ENCODE measurements around the gene ASGR1.

ASGR1 gene, protein sequence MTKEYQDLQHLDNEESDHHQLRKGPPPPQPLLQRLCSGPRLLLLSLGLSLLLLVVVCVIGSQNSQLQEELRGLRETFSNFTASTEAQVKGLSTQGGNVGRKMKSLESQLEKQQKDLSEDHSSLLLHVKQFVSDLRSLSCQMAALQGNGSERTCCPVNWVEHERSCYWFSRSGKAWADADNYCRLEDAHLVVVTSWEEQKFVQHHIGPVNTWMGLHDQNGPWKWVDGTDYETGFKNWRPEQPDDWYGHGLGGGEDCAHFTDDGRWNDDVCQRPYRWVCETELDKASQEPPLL

GRCh38 chr17:7179317-7180254 lies at the start of gene ASGR1:
Gene ASGR1, minus strand, starts transcription at chr17:7179370. Its CDS starts 807 bp downstream, at chr17:7178563.
- no peak for DNase-seq

DNA sequence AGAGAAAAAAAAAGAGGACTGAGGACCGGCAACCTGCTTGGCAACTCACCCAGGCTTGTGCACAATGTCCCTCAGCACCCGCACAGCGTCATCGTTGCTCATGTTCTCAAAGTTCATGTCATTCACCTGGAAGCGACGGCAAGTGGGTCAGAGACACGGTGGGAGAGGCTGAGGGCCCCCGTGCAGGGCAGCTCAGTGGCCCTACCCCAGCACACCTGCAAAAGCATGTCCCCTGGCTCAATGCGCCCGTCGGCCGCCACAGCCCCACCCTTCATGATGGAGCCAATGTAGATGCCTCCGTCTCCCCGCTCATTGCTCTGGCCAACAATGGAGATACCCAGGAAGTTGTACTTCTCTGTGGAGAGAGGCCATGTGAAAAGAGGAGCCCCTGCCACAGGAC lies 49.8 kb upstream of the ASGR1 start:
- no peak for DNase-seq

DNA sequence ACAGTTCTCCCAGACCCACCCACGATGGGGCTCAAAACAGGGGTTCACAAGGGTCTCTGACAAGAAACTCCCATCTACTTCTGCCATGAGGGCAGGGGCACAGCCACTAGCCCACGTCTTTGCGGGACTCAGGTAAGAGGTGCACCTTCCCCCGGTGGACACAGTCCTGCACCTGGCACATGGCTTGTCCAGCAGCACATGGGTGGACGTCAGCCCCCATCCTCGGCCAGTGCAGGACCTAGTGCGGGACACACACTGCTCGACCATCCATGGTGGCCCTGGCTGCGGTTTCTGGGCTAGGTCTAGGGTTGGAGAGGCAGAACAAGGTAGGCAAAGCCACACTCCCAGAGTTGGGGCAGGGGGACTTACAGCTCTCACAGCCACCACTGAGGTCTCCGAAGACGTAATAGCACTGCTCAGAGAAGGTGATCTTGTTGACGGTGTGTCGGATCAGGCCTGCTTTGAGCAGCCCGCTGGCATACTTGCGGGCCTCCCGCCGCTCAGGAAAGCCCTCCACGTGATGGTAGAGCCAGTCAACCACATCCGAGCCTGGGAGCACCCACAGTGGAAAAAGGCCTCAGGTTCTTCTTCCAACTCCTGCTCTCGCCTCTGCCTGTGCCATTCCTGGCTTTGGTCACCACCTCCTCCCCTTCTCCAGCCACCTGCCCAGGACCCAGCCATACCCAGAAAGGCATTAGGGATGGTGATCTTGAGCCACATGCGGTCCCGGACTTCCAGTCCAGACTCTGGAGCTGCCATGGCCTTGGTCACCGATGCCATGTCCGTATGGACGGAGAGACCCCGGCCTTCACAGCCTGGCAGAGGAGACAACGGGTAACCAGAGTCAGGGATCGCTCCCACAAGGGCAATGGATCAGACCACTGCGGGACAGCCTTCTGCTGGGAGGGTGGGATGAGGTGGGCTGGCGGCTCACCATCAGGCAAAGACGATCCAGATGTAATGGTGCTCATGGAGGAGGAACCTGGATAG lies 47.8 kb upstream of the ASGR1 start:
- no peak for DNase-seq

- no peak for DNase-seq
These were observed 46.7 kb upstream of the ASGR1 start for GRCh38 chr17:7225711-7226331.

GRCh38 chr17:7224661-7225111 lies 45.5 kb upstream of the ASGR1 start:
- DNase-seq, result no peak

- DNase-seq, result no peak
These were observed 44.9 kb upstream of the ASGR1 start for GRCh38 chr17:7224110-7224509.

DNA sequence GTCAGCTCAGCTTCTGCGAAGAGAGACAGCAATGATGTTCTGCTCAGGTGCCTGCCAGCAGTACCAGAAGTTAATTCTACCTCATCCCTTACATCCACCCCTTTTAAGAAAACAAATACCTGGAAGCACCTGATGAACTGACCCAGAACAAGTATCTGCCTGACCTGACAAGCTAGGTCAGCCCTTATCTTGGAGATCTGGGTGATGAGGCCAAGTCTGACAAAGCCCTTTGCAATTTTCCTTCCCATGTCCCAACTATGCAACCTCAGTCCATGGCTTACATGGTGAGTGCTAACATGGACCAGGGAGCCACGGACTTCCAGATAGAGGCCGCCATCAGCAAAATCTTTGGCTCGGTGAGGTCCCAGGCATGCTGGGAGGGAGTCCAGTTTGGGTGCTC lies 44.2 kb upstream of the ASGR1 start:
- DNase-seq, result no peak

GRCh38 chr17:7222972-7223292 lies 43.8 kb upstream of the ASGR1 start:
- no peak for DNase-seq

DNA sequence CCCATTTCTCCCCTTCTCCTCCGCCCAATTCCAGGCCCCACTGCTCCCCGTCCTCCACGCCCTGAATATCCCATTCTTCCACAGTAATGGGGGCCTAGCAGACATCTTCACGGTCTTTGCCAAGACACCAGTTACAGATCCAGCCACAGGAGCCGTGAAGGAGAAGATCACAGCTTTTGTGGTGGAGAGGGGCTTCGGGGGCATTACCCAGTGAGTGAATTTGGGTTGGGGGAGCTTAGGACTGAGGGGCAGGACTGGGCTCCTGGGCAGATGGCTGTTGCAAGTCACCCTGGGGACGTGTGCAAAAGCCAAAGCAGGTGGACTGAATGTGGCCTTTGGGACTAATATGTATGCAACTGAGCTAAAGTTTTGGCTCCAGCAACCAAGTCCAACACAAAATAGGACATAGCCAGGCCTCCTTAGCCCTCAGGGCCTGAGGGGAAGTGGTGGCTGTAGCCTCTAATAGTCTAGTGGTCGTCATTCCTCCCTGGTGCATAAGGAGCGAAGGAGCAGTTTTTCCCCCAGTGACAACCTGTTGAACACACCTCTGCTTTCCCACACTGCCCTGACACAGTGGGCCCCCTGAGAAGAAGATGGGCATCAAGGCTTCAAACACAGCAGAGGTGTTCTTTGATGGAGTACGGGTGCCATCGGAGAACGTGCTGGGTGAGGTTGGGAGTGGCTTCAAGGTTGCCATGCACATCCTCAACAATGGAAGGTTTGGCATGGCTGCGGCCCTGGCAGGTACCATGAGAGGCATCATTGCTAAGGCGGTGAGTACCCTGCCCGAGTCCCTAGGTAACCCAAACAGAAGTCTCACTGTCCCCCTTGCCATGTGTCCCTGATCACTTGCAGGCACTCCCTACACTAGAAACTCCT lies 43.2 kb upstream of the ASGR1 start:
- DNase-seq, result no peak

GRCh38 chr17:7221278-7222092 lies 42.3 kb upstream of the ASGR1 start:
- DNase-seq, result no peak

GRCh38 chr17:7220593-7221277 lies 41.6 kb upstream of the ASGR1 start:
- peak; percentile 3 to 21 for DNase-seq

GRCh38 chr17:7219812-7220592 lies 40.8 kb upstream of the ASGR1 start, which contains the start of the genes ACADVL and DLG4:
Gene ACADVL, plus strand, starts transcription at chr17:7219938. Its CDS starts 47 bp downstream, at chr17:7219985.
Gene DLG4, minus strand, starts transcription at chr17:7219836.
- no peak for DNase-seq

DNA sequence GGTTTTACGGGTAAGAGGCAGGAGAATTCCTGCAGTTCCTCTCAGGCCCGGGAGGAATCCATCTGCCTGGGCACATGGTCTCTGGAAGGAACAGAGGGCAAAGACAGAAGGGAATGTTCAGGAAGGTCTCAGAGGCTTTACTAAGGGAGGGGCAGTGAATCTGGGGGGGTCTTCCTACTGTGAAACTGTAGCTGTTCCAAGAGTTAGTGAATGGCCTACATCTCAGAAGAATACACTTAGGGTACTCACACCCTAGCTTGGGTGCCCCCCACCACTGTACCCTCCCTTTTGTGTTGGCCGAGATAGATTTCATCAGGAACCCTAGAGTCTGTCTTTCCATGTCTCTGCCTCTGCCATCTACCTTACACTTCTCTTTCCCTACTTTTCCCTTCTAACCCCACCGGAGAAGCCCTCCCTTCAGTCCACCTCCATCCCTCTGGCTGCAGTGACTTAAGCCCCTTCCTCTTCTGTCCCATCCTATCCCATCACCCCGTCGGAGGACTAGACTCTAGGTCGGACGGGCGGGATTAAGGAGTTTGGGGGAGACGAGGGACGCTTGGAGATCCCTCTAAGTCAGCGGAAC lies 40.1 kb upstream of the ASGR1 start:
- peak; percentile 30 to 35 for DNase-seq

DNA sequence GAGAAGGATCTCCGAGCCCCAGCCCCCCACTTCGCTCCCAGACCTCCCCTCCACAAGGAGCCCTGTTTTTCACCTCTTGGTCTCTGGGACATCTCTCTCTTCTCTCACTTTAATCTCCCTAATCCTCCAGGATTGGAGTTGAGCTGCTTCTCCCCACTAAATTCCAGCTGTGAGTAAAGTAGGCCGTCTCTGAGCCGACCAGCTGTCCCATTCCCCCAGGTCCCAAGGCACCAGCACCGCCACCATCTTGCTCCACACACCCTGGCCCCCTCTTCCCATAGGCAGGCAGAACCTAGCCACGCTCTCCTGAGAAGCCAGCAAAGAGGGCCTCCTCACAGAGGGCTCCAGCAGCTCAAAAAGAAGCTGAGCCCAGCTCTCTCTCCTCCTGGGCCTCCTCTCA lies 39.6 kb upstream of the ASGR1 start:
- DNase-seq, result peak; percentile 19 to 61

- DNase-seq, result no peak
These were observed 39.0 kb upstream of the ASGR1 start for GRCh38 chr17:7218166-7218565.

DNA sequence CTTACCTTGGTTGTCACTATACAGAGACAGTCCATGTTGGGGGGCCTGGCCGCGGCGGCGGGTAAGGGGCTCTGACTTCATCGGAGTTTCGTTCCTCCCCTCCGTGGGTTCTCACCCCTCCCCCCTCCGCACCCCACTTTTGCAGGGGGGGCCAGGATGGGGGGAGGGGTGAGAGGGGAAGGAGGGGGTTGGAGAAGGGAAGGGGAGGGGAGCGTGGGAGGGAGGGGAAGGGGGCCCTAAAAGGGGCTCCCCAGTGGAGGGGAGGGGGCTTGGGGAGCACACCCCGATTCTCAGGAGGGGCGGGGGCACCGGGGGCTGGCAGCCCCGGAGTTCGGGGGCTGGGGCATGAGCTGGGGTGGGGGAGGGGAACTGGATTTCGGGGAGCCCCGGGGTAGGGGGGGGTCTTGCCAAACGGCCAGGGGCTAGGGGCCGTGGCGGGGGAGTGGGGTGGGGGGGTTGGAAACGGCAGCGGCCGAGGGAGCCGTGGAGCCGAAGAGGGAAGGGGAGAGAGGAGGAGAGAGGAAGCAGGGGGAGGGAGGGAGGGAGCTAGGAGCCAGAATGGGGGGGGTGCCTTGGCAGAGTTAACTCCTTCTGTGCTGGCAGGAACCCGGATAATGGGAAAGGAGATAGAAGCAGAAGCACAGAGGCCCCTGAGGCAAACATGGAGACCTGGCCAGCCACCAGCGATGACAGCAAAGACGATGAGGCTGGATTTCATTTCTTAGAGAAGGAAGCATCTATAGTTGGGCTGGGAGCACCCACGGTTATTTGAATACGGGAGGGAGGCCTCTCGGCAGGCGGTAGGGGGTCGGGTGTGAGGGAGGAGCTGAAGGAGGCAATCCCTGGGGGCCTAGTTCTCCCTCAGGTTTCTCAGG lies 38.2 kb upstream of the ASGR1 start:
- no peak for DNase-seq

Data from NCI-H524 (cell line).